Left renal pelvis (tissue), 4 donors: Measurements from ENCODE around the gene LRRC27. TPM values are rescaled to one million over a fixed set of nuclear protein-coding genes. Genes with fewer than 3 reads are reported as not detected.

ENCODE experiments used
- DNase-seq, 4 donors: peaks; one replicate each; pipeline ENCODE4 v3.0.0-alpha.2; 2013; ENCODE audit warnings: low read depth in 4 of 4, low spot score in 3 of 4
- polyA plus RNA-seq, 4 donors: library from polyadenylated mRNA; unstranded; fragments of 120-200 nt; gene quantifications; one replicate each; pipeline ENCODE4 v1.2.1, GENCODE V29; 2013; ENCODE audit not compliant: insufficient read length in 4 of 4

LRRC27 gene
- polyA plus RNA-seq, 4 donors: 14.2 to 34.7 (median 25.4) TPM

GRCh38 chr10:132399117-132400035 is 67.4 kb downstream of the LRRC27 start:
- no peak for DNase-seq

GRCh38 chr10:132400041-132400546 is 68.1 kb downstream of the LRRC27 start:
- no peak for DNase-seq

- DNase-seq: no peak
Measured at GRCh38 chr10:132400547-132401151, 68.7 kb downstream of the LRRC27 start.

GRCh38 chr10:132401401-132402118 is 69.6 kb downstream of the LRRC27 start:
- no peak for DNase-seq

- no peak for DNase-seq
Measured at GRCh38 chr10:132402781-132403241, 70.8 kb downstream of the LRRC27 start.

GRCh38 chr10:132403511-132404168 is 71.6 kb downstream of the LRRC27 start:
- DNase-seq: no peak

GRCh38 chr10:132404169-132404880 is 72.3 kb downstream of the LRRC27 start:
- DNase-seq: no peak

- DNase-seq: no peak
Measured at GRCh38 chr10:132404911-132405462, 73.0 kb downstream of the LRRC27 start.

GRCh38 chr10:132405463-132405991 is 73.5 kb downstream of the LRRC27 start:
- DNase-seq: no peak

- DNase-seq: no peak
Measured at GRCh38 chr10:132406181-132406580, 74.2 kb downstream of the LRRC27 start.

GRCh38 chr10:132406750-132407149 is 74.8 kb downstream of the LRRC27 start:
- no peak for DNase-seq

- DNase-seq: no peak
Measured at GRCh38 chr10:132407243-132407746, 75.3 kb downstream of the LRRC27 start.

- DNase-seq: no peak
Measured at GRCh38 chr10:132407846-132408278, 75.9 kb downstream of the LRRC27 start.

GRCh38 chr10:132408367-132408781 is 76.4 kb downstream of the LRRC27 start:
- no peak for DNase-seq

GRCh38 chr10:132408823-132409666 is 77.1 kb downstream of the LRRC27 start:
- no peak for DNase-seq

- DNase-seq: no peak
Measured at GRCh38 chr10:132409667-132410028, 77.7 kb downstream of the LRRC27 start.

- DNase-seq: no peak
Measured at GRCh38 chr10:132410056-132410778, 78.2 kb downstream of the LRRC27 start.
